HG03469 (cell line): ENCODE measurements around the gene WDFY4.

Experiments used
- ATAC-seq: cut with Tn5 transposase; IDR thresholded peaks from one replicate; pipeline ENCODE4 v1.9.1; 2021; ENCODE audit warnings: mild to moderate bottlenecking, moderate library complexity, moderate number of reproducible peaks; ENCODE audit not compliant: unreplicated experiment

The WDFY4 gene

GRCh38 chr10:48934672-48935501, 250.2 kb downstream of the WDFY4 start:
- ATAC-seq, result no peak

- no peak for ATAC-seq
These were observed 250.9 kb downstream of the WDFY4 start for GRCh38 chr10:48935577-48935976.

- no peak for ATAC-seq
These were observed 253.1 kb downstream of the WDFY4 start for GRCh38 chr10:48937796-48938195.

GRCh38 chr10:48938281-48938680, 253.6 kb downstream of the WDFY4 start:
- ATAC-seq, result no peak

GRCh38 chr10:48938990-48939536, 254.4 kb downstream of the WDFY4 start:
- ATAC-seq, result no peak

- no peak for ATAC-seq
These were observed 255.2 kb downstream of the WDFY4 start, which contains the start of gene LRRC18 for GRCh38 chr10:48939790-48940325. Gene LRRC18 (minus strand): TSS chr10:48939840. CDS start chr10:48914155, 25,685 bp downstream.

GRCh38 chr10:48940372-48940771, 255.7 kb downstream of the WDFY4 start:
- no peak for ATAC-seq

GRCh38 chr10:48940958-48941357, 256.3 kb downstream of the WDFY4 start:
- ATAC-seq, result no peak

GRCh38 chr10:48941427-48942075, 256.9 kb downstream of the WDFY4 start:
- no peak for ATAC-seq

GRCh38 chr10:48943096-48943495, 258.4 kb downstream of the WDFY4 start:
- no peak for ATAC-seq

- ATAC-seq, result no peak
These were observed 259.5 kb downstream of the WDFY4 start for GRCh38 chr10:48944171-48944570.

- no peak for ATAC-seq
These were observed 260.9 kb downstream of the WDFY4 start for GRCh38 chr10:48945441-48946130.

GRCh38 chr10:48946332-48946731, 261.7 kb downstream of the WDFY4 start:
- no peak for ATAC-seq

GRCh38 chr10:48946891-48947500, 262.3 kb downstream of the WDFY4 start:
- no peak for ATAC-seq

GRCh38 chr10:48947690-48948469, 263.2 kb downstream of the WDFY4 start:
- ATAC-seq, result no peak

GRCh38 chr10:48948470-48949037, 263.9 kb downstream of the WDFY4 start:
- ATAC-seq, result no peak

- no peak for ATAC-seq
These were observed 267.0 kb downstream of the WDFY4 start for GRCh38 chr10:48951707-48952106.

GRCh38 chr10:48957361-48958151, 272.9 kb downstream of the WDFY4 start:
- no peak for ATAC-seq
